Muscle of leg (tissue), 11 donors: ENCODE results near the gene TBC1D9B. TPM values are rescaled to one million over a fixed set of nuclear protein-coding genes. Genes with fewer than 3 reads are reported as not detected.
A peak's percentile ranks its signal among the peaks of the same experiment; 100 is the strongest.

Experiments
- DNase-seq: peaks from one replicate; pipeline ENCODE4 v3.0.0; 2013
- H3K27ac ChIP-seq: one replicate; pipeline ENCODE4 v1.5.1; 2013; ENCODE audit warnings: mild to moderate bottlenecking, low read length, control low read depth
- H3K27me3 ChIP-seq: one replicate; pipeline ENCODE4 v1.6.1; 2013; ENCODE audit warnings: low read length; ENCODE audit not compliant: control insufficient read depth, insufficient read depth
- H3K36me3 ChIP-seq: one replicate; pipeline ENCODE4 v1.6.1; 2013; ENCODE audit warnings: low read length; ENCODE audit not compliant: control insufficient read depth, insufficient read depth
- H3K4me1 ChIP-seq: one replicate; pipeline ENCODE4 v1.6.1; 2013; ENCODE audit warnings: low read length; ENCODE audit not compliant: control insufficient read depth, insufficient read depth
- H3K4me3 ChIP-seq: one replicate; pipeline ENCODE4 v1.5.1; 2013; ENCODE audit warnings: low read length, control low read depth
- H3K9me3 ChIP-seq: replicated peaks from 2 replicates; pipeline ENCODE4 v1.6.1; 2013; ENCODE audit warnings: low read depth, low read length; ENCODE audit not compliant: control insufficient read depth
- WGBS: methylation state at CpG from one replicate; pipeline ENCODE4 v1.1.5; 2013; ENCODE audit warnings: missing lambda C conversion rate; ENCODE audit not compliant: insufficient coverage; 5-methylcytosine and 5-hydroxymethylcytosine counted together
- polyA plus RNA-seq, 8 donors: library from polyadenylated mRNA; unstranded; fragments of 120-200 nt; gene quantifications; one replicate each; pipeline versions ENCODE4 v1.2.1 to v1.2.3, GENCODE V29; 2013; ENCODE audit warnings: inconsistent platforms in 1 of 8, low replicate concordance in 1 of 8; ENCODE audit not compliant: insufficient read length in 8 of 8, insufficient read depth in 1 of 8
- total RNA-seq: library from RNA; stranded (reverse); fragments of 120-200 nt; gene quantifications from one replicate; pipeline ENCODE4 v1.2.4, GENCODE V29; 2013

Gene TBC1D9B
- total and polyA plus RNA-seq, 9 donors = 20.1 to 71.7 (median 53.8) TPM

- Histone ChIP-seq H3K4me1 (peaks cover 15% of the 10 kb centered on the region), H3K4me3 (no peak overlapping the region), H3K36me3 (no peaks in the 10 kb centered on the region), H3K27ac (no peak overlapping the region), H3K9me3 (no peaks in the 10 kb centered on the region), H3K27me3 (no peaks in the 10 kb centered on the region)
- 66% methylated on average over 5 of the region's 7 CpGs for whole genome bisulfite sequencing
- no peak for DNase-seq
These were observed 4.7 kb upstream of the TBC1D9B start for GRCh38 chr5:179912386-179912785.

GRCh38 chr5:179909224-179909623 lies 1.5 kb upstream of the TBC1D9B start:
- WGBS = 55% methylated on average over 2 of the region's 6 CpGs
- no peak overlapping the region for H3K4me3 ChIP-seq
- DNase-seq = no peak
- H3K9me3 ChIP-seq = no peaks in the 10 kb centered on the region
- no peaks in the 10 kb centered on the region for H3K27me3 ChIP-seq
- H3K27ac ChIP-seq = no peak overlapping the region
- H3K4me1 ChIP-seq = peaks cover 27% of the 10 kb centered on the region
- H3K36me3 ChIP-seq = peaks cover 12% of the 10 kb centered on the region

- Histone ChIP-seq H3K27ac (no peak overlapping the region), H3K27me3 (no peaks in the 10 kb centered on the region), H3K4me1 (peaks cover 21% of the 10 kb centered on the region), H3K9me3 (no peaks in the 10 kb centered on the region), H3K36me3 (peaks cover 17% of the 10 kb centered on the region), H3K4me3 (no peak overlapping the region)
- 73% methylated on average over 16 of the region's 16 CpGs for WGBS
- DNase-seq = no peak
These were observed 831 bp upstream of the TBC1D9B start for GRCh38 chr5:179908528-179908927.

GRCh38 chr5:179906795-179907555 lies 722 bp downstream of the TBC1D9B start:
- DNase-seq = peak; percentile 25
- Histone ChIP-seq H3K4me3 (peak overlapping the region; percentile 67), H3K27me3 (no peaks in the 10 kb centered on the region), H3K36me3 (peaks cover 31% of the 10 kb centered on the region), H3K27ac (peak overlapping the region; percentile 42), H3K9me3 (no peaks in the 10 kb centered on the region), H3K4me1 (peaks cover 28% of the 10 kb centered on the region)
- WGBS = 10% methylated on average over 47 of the region's 50 CpGs

GRCh38 chr5:179906294-179906794 lies 1.4 kb downstream of the TBC1D9B start:
- Histone ChIP-seq H3K27me3 (no peaks in the 10 kb centered on the region), H3K36me3 (peaks cover 33% of the 10 kb centered on the region), H3K4me3 (peak overlapping the region; percentile 67), H3K4me1 (peaks cover 28% of the 10 kb centered on the region), H3K27ac (no peak overlapping the region), H3K9me3 (no peaks in the 10 kb centered on the region)
- no peak for DNase-seq
- 75% methylated on average over 24 of the region's 24 CpGs for WGBS

GRCh38 chr5:179905161-179905560 lies 2.5 kb downstream of the TBC1D9B start:
- Histone ChIP-seq H3K27me3 (no peaks in the 10 kb centered on the region), H3K4me1 (peaks cover 36% of the 10 kb centered on the region), H3K9me3 (no peaks in the 10 kb centered on the region), H3K36me3 (peaks cover 43% of the 10 kb centered on the region), H3K27ac (no peak overlapping the region), H3K4me3 (no peak overlapping the region)
- DNase-seq = no peak
- WGBS = 94% methylated on average over 4 of the region's 8 CpGs

GRCh38 chr5:179904463-179905160 lies 3.1 kb downstream of the TBC1D9B start:
- no peak overlapping the region for H3K4me3 ChIP-seq
- peaks cover 38% of the 10 kb centered on the region for H3K4me1 ChIP-seq
- DNase-seq = no peak
- H3K27me3 ChIP-seq = no peaks in the 10 kb centered on the region
- no peak overlapping the region for H3K27ac ChIP-seq
- no peaks in the 10 kb centered on the region for H3K9me3 ChIP-seq
- WGBS = 88% methylated on average over 23 of the region's 25 CpGs
- peaks cover 48% of the 10 kb centered on the region for H3K36me3 ChIP-seq

GRCh38 chr5:179902763-179903158 lies 4.9 kb downstream of the TBC1D9B start:
- H3K9me3 ChIP-seq = no peaks in the 10 kb centered on the region
- no peak overlapping the region for H3K27ac ChIP-seq
- H3K4me1 ChIP-seq = peaks cover 30% of the 10 kb centered on the region
- H3K27me3 ChIP-seq = no peaks in the 10 kb centered on the region
- no peak for DNase-seq
- 83% methylated on average over 2 of the region's 7 CpGs for WGBS
- peaks cover 64% of the 10 kb centered on the region for H3K36me3 ChIP-seq
- no peak overlapping the region for H3K4me3 ChIP-seq

GRCh38 chr5:179901915-179902762 lies 5.6 kb downstream of the TBC1D9B start:
- no peak overlapping the region for H3K27ac ChIP-seq

GRCh38 chr5:179901462-179901861 lies 6.2 kb downstream of the TBC1D9B start:
- 79% methylated on average over 2 of the region's 6 CpGs for WGBS
- Histone ChIP-seq H3K4me1 (peaks cover 23% of the 10 kb centered on the region), H3K9me3 (no peaks in the 10 kb centered on the region), H3K36me3 (peaks cover 69% of the 10 kb centered on the region), H3K27ac (no peak overlapping the region), H3K27me3 (no peaks in the 10 kb centered on the region), H3K4me3 (no peak overlapping the region)
- no peak for DNase-seq

More at GRCh38 chr5:179901915-179902762, 5.6 kb downstream of the TBC1D9B start:
- peaks cover 30% of the 10 kb centered on the region for H3K4me1 ChIP-seq
- DNase-seq = no peak
- no peak overlapping the region for H3K4me3 ChIP-seq
- H3K36me3 ChIP-seq = peaks cover 70% of the 10 kb centered on the region
- H3K27me3 ChIP-seq = no peaks in the 10 kb centered on the region
- no peaks in the 10 kb centered on the region for H3K9me3 ChIP-seq
- 77% methylated on average over 12 of the region's 15 CpGs for WGBS
